DMS 273 (cell line): Measurements from ENCODE around the gene TUBGCP2.

Experiments
- DNase-seq: peaks from one replicate; lab custom pipeline; 2025; ENCODE audit not compliant: unreplicated experiment; lab: John Stamatoyannopoulos, UW

Gene TUBGCP2

DNA sequence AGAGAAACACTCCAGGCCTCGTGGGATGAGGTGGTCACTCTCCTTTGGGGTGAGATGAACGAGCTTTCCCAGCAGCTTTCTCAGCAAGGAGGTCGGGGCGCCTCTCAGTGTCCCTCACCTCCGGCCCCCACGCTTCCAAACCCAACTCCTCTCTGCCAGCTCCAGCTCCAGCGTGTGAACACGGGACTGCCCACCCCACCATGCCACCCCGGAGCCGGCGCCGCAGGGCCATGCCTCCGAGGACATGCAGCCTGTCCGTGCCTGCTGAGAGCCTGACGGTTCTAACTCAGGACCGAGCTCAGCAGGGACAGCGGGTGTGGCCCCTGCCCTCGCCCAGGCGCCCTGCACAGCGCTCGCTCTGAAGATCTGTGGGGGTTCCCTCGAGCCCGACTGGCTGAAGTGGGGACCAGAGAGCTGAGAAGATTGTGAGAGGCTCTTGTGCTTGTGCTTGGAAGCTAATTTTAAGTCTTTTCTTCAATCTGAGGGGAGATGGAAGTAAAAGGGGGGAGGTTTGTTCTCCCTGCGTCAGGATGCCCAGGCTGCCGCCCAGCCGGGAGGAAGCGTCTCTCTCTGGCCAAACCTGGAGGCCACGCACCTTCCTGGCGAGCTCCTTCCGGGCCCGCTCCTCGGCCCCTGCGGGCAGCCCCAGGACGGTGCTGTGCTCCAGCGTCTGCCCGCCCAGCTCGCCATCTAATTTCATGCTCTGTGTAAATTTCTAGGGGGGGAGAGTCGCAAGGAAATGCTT, 26.9 kb downstream of the TUBGCP2 start:
- DNase-seq: no peak

DNA sequence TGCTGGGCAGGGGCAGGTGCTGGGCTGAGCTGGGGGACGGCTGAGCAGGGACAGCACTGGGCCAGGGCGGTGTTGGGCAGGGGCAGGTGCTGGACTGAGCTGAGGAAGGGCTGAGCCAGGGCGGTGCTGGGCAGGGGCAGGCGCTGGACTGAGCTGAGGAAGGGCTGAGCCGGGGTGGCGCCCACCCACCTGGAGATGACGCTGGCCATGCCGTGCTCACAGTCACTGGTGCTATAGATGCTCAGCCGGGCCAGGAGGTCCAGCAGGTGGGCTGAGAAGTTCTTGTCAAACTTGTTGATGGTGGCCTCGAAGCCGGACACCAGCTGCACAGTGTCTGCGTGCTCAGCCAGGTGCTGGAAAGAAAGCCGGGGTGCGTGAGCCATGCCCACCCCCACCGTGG, 27.6 kb downstream of the TUBGCP2 start:
- no peak for DNase-seq

DNA sequence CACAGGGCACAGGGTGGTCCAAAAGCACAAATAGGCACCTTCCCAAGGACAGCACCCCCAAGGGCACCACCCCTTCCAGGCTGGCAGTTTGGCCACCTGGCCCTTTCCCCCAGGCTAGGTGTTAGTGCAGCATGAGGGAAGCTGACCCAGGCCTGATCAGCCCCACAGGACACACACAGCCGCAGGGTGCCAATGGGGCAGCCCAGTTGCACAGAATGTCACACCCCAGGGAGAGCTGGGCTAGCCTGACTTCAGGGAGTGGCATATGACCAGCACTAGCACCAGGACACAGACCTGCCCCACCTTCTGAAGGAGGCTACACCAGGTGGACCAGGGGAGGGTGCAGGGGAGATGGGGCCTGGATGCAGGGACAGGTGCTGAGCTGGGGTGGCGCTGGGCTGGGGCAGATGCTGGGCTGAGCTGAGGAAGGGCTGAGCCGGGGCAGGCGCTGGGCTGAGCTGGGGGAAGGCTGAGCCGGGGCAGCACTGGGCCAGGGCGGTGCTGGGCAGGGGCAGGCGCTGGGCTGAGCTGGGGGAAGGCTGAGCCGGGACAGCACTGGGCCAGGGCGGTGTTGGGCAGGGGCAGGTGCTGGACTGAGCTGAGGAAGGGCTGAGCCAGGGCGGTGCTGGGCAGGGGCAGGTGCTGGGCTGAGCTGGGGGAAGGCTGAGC, 28.1 kb downstream of the TUBGCP2 start:
- no peak for DNase-seq

- no peak for DNase-seq
Measured at GRCh38 chr10:133279326-133280226, 29.1 kb downstream of the TUBGCP2 start.

DNA sequence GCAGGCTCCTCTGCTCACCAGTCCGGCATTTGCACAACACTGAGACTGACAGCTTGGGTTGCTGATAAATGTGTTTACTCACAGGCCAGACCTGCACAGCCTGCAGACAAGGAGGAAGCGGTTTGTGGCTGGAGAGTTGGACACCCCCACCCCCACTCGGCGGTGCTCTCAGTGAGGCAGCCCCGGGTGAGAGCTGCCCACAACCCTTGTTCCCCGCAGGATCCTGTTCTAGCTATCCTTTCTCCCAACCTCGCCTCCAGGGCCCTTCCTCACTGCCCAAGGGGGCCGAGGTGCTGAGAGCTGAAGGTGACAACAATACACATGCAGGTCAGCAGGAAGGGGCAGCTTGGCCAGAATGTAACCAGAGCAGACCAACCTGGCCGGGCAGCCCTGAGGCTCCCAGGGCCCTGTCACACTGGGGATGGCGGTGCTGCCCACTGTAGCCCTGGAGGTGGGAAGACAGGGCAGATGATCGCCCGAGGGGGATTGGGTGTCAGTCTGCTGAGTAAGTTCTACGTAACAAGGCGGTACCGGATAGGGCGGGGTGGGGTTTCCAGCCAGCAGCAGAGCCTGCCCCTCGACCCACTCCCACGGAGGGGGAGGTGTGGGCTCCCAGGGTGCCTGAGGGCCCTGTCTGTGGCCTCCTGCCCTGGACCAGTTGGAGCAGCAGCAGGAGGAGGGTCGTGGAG, 30.0 kb downstream of the TUBGCP2 start:
- DNase-seq: no peak

DNA sequence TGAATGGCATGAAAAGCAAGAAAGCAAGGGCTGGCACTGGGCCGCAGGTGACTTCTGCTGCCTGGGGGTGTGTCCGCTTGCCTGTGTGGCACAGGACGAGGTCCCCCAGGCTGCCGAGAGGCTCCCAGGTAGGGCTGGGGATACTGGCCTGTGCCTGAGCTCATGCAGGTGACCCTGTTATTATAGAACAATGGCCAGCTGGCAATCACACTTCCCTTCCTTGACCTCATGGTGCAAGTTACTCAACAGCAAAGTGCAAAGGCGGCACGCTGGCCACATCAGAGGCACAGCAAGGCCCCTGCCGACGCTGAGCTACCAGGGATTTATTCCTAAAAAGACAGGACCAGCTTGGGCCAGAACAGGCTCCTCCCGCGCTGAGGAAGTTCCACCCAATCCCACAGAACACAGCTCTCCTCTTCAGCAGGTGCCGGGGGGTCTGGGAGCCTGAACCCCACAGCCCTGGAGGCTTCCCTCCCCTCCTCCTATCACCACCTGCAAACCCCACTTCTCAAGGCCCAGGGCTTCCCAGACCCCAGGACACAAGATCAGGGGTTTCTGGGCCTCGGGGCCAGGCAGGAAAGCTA, 30.6 kb downstream of the TUBGCP2 start:
- no peak for DNase-seq

DNA sequence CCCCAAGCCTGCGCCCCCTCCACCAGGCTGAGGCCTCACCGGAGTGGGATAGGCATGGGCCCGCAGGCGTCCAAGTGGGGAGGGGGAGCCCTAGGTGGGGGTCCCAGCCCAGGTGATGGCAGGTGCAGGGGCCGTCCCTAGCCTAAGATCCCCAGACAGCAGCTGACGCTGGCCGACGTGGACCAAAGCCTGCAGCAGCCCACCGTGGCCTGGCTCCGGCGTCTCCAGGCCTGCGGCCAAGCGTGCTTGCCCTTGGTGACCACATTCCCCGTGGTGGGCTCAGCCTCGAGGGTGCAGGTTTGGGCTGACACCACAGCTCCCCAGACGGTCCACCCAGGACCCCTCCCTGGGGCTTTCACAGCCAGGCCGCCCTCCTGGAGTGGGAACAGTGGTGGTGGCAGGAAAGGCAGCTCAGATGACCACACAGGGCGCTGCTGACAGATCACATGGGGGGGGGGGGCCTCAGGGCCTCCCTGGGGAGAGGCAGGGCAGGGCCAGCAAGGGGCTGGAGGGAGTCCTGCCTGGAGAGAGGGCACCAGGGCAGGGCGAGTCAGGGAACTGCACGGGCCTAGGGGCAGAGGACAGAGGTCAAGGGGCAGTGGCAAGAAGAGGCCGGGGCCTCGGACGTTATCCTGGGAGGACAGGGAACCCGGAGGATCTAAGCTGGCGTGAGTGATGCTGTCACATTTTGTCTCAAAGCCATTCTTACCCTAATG, 31.2 kb downstream of the TUBGCP2 start:
- no peak for DNase-seq

DNA sequence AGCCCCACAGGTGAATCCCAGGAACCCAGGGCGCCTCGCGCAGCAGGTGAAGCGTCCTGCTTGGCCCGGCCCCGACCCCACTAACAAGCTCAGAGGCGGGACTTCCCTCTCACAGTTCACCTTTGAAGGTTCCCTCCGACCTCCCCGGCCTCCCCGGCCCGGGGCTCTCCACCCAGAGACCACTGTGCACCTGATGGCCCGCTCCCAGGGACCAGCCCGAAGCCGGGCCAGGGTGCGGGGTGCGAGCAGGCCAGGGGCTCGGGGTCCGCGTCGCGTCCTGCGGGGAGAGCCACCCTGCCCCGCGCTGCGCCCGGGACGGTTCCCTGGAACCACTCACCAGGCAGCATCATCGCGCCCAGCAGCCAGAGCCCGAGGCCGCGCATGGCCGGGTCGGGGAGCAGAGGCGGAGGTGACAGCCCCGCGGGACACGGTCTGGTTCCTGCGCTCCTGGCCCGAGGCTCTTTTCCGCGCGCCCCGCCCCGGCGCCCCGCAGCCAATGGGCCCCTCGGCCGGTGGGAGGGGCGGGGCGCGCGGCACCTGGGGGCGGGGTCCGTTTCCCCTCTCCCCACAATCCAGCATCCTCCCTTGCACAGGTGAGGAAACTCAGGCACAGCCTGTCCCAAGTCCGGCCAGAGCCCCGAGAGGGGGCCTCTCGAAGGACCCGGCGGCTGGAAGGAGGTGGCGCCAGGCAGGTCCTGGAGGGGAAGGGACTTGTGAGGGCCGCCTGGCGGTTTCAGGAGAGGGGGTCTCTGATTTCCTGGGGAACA, 32.1 kb downstream of the TUBGCP2 start, which contains the start of gene ADAM8:
Gene ADAM8, minus strand, starts transcription at position 434 of the 767 bp plus-strand sequence. Its CDS starts 51 bp downstream, at position 383.
- DNase-seq: peak; percentile 37

- DNase-seq: no peak
Measured at GRCh38 chr10:133276100-133276434, 32.6 kb downstream of the TUBGCP2 start.

DNA sequence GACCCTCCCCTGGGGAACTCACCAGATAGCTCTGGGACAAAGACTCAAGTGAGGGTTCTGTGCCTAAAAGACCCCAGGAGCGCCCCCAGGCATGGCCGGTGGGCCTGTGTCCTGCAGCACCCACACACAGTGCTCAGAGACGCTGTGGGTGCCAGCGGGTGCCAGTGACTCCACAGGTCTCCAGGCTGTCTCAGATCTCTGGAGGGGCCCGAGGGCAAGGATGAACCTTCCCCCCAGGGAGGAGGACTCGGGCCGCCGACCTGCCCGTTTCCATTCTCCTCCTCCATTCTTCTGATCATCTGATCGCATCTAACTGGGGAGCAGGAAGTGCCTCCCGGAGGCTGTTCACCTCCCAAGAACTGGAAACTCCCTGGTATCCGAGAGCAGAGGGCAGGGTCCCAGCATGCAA, 33.0 kb downstream of the TUBGCP2 start:
- DNase-seq: peak; percentile 24

DNA sequence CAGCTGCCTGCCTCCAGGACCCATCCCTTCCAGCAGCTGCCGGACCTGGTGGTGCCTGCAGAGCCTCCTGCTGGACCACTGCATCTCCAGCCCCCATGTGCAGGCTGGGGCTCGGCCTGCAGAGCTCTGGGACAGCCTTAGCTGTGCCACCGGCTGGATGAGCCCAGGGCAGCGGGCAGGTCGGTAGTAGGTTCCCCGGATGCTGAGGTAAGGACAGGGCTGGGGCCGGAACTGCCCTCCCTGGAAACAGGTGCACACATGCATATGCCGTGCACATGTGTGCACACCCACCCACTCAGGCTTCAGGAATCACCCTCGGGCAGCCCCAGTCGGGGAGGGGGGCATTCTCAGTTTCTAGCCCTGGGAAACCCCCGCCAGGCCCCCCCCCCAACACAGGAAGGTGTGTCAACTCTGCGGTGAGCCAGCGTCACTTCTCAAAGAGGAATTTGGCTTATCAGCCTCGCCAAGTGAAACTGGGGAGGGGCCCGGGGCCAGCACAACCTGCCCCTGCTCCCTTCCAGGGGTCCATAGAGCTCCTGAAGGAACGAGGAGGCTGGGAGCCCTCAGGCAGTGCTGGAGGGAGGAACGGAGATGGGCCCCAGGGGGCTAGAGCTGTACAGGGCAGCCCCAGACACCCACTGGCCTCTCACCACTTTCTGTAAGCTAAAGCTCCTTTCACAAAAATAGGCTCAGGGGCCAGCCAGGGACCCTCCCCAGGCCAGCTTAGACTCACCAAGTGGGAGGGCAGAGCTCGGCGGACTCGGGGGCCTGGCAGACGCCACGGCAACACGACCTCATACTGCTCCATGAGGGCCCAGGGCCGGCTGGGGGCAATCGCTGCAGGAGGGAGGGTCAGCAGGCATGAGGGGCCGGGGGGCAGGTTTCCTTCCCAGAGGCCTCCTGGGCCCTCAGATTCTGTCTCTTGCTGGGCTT, 33.7 kb downstream of the TUBGCP2 start:
- DNase-seq: peak; percentile 67

- no peak for DNase-seq
Measured at GRCh38 chr10:133273534-133274143, 35.0 kb downstream of the TUBGCP2 start.

- DNase-seq: no peak
Measured at GRCh38 chr10:133272964-133273420, 35.7 kb downstream of the TUBGCP2 start.

- no peak for DNase-seq
Measured at GRCh38 chr10:133272301-133272963, 36.2 kb downstream of the TUBGCP2 start.

DNA sequence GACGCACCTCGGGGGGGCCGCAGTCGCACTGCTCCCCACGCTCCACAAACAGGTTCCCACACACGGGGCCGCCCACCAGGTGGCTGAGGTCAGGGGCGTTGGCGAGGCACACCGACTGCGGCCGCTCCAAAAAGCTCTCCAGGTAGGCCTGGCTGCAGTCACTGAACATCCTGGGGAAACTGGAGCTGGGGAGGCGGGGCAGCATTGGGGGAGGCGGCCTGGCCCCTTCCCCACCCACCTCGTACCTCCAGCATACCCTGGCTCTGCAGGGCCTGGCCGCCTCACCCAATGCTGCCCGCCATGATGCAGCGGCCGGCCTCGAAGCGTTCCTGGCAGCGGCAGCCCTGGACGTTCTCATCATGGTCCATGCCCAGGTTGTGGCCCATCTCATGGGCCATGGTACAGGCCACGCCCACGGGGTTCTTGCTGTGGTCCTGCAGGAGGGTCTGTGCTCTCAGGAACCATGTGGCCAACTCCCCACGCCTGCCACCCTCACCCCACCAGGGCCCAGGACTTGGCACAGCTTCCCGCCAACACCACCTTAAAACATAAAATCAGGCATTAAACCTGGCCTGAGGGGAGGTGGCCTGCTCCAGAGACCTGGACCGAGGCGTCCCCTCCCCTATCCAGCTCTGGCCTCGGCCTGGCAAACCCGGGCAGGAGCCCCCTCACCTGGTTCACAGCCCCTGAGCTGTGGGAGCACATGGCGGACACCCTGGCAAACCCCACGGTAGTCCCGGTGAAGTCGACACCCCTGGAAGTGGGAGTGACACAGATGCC, 37.0 kb downstream of the TUBGCP2 start:
- DNase-seq: no peak

DNA sequence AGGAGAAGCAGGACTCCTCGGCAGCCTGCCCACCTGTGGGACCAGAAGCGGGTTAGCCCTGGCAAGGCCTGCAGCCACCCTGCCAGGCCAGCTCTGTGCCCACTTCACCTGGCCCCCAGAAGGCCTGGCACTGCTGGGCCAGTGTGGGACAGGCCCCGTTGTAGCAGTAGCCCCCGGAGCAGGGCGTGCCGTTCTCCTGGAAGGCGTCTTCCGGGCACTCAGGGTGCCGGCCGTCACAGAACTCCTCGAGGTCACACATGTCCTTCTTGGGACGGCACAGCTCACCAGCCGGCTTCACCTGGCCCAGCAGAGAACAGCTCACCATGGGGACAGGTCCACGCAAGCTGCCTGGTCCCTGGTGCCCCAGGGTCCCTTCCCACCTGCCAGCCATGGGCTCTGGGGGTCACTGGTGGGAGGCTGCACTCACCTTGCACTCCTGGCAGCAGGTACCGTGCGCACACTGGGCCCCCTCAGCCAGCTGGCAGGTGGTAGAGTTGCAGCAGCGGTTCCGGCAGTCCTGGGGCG, 37.8 kb downstream of the TUBGCP2 start:
- no peak for DNase-seq
